ENCODE measurements around the gene MCAT.
"Not testable (repeated sequence)": the region's sequence is repeated elsewhere in the genome, so short reads cannot be mapped to it uniquely, and the experiment has no call there.

Gene MCAT

DNA sequence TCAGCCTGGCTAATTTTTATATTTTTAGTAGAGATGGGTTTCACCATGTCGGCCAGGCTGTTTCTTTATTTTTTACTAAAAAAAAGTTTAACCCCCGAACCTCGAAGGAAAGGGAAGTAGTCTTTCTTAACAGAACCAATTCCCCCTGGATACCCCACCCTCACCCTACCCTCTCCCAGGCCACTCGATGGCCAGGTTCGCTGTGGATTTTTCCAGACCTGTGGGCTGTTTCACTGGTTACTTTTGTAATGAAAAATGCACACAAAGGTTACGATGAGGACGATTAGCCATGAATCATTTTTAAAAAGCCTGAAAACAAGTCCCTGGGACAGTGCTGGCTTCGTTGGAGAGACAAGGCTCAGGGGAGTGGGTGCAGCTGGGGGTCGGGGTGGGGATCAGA is 10.7 kb upstream of the MCAT start:
- DNase-seq (ENCODE audit: low spot score) = no peak

DNA sequence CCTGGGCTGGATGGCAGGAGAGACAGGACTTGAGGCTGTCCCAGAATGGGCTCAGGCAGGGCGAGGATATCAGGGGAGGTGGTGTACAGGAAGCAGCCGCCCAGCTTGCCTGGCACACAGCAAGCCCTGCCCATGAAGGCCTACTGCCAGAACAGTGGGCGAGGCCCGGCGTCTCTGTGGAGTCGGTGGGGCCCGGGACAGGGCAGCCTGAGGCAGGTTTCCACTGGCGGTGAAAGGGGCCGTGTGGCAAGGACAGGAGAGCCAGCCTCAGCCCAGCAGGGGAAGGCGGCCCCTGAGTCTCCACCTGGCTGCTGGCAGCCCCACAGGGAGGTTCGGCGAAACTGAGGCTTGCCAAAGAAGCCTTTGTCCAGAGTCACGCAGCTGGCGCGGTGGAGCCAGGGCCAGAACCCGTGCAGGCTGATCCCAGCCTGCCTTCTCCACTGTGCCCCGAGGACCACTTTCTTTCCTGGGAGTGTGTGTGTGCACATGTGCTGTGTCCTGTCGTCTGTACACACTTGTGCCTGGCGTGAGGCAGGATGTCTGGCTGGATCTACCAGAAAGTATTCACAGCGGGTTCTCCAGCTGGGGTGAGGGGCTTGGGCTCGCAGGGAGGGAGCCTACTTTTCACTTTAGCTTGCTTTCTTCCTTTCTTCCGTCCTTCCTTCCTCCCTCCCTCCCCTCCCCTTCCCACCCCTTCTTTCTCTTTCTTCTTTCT is 9.3 kb upstream of the MCAT start:
- peak; percentile 73 for DNase-seq (ENCODE audit: low spot score)

DNA sequence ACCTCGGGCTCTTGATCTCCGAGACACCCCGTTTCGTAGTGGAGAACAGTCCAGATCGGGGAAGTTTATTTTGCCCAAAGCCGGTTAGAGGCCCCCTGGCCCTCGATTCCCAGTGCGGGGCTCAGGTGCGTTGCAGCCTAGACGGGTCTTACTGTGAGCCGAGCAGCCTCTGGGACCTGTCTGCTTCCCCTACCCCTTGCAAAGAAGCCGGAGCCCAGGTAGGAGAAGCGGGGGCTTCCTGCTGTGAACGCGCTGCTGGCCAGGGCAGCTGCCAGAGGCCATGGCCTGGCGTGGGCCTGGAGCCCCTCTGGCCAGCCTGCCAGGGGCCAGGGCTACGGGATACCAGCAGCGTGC is 8.8 kb upstream of the MCAT start:
- DNase-seq (ENCODE audit: low spot score) = no peak

- DNase-seq (ENCODE audit: low spot score) = peak; percentile 97
Observed at GRCh38 chr22:43151251-43152002, 8.2 kb upstream of the MCAT start, which contains the start of gene TSPO. Gene TSPO (plus strand): TSS chr22:43151559. CDS start chr22:43159239, 7,680 bp downstream.

- DNase-seq (ENCODE audit: low spot score) = no peak
Observed at GRCh38 chr22:43150731-43151206, 7.6 kb upstream of the MCAT start.

- no peak for DNase-seq (ENCODE audit: low spot score)
Observed at GRCh38 chr22:43148581-43148980, 5.4 kb upstream of the MCAT start.

DNA sequence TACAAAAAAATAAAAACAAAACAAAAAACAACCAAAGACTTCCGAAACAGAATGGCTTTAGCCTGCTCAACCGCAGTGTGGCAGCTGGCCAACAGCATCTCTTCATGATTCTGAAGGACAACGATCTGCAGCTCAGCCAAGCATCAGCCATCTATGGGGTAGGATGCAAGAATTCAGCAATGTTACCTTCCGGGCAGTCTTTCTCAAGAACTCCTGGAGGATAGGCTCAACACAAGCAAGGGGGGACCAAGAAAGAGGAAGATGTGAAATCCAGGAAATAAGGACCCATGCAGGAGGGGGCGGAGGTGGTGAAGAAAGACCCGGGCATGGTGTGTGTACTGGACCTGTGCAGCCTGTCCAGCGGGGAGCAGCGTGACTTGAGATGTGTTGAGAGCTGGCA is 4.6 kb upstream of the MCAT start:
- DNase-seq (ENCODE audit: low spot score) = no peak

DNA sequence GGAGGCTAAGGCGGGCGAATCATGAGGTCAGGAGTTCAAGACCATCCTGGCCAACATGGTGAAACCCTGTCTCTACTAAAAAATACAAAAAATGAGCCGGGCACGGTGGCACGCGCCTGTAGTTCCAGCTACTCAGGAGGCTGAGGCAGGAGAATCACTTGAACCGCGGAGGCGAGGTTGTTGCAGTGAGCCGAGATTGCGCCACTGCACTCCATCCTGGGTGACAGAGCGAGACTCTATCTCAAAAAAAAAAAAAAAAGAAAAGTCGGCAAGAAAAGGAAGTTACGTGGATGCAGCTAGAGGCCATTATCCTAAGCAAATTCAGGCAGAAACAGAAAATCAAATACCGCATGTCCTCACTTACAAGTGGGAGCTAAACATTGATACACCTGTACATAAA is 3.1 kb upstream of the MCAT start:
- not testable (repeated sequence) for DNase-seq (ENCODE audit: low spot score)

GRCh38 chr22:43145371-43145770 is 2.2 kb upstream of the MCAT start:
- DNase-seq (ENCODE audit: low spot score) = not testable (repeated sequence)

GRCh38 chr22:43144949-43145348 is 1.8 kb upstream of the MCAT start:
- no peak for DNase-seq (ENCODE audit: low spot score)

GRCh38 chr22:43136801-43137200 is 6.4 kb downstream of the MCAT start:
- no peak for DNase-seq (ENCODE audit: low spot score)

DNA sequence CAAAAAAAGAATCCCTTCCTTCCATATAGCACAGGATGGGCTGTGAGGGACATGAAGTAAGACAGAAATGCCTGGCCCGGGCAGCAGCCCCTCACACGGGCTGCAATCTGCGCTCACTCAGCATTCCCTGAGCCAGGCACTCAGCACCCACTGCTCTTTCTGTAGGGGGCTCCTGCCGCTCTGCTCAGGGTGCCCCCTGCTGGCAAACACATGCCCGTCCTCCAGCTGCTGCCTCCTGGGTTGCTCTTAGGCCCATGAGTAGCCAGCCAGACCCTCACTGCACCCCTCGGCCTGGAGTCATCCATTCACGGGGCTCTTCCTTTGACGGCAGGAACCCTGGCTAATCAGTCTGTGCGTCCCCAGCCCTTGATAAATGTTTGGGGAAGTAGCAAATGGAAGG is 6.9 kb downstream of the MCAT start:
- DNase-seq (ENCODE audit: low spot score) = peak; percentile 89

DNA sequence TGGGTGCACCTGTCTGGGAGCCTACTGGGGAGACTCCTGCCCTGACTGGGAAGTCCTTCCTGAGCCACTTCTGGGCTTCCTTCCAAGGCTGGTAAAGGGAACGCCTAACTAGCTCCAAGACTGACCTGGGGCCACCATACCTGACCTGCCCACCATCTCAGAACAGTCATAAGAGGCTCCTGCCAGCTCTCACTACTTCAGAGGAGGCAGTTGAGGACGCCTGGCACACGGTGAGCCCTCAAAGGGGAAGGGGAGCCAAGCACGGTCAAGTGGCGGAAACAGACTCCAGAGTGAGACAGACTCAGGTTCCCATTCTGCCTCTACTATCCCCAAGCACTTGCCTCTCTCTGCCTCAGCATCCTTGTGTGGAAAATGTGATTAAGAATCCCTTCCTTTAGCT is 7.6 kb downstream of the MCAT start:
- no peak for DNase-seq (ENCODE audit: low spot score)

GRCh38 chr22:43134553-43134952 is 8.6 kb downstream of the MCAT start:
- no peak for DNase-seq (ENCODE audit: low spot score)

DNA sequence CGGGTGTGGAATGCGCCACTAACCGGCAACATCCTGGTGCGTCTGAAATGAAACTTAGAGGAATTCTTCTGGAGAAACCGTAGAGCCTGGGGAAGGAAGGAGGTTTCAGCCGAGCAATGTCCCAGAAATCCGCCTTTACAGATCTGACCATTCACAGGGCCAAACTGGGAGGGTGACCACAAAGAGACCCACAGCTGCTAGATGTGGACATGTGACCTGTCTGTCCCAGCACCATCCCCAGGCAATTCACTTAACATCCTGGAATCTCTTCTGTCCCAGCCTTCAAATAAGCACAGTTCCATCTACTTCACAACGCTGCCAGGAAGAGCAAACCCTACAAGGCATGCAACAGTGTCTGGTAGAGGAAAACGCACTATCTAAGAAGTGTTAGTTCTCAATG is 9.8 kb downstream of the MCAT start:
- no peak for DNase-seq (ENCODE audit: low spot score)

DNA sequence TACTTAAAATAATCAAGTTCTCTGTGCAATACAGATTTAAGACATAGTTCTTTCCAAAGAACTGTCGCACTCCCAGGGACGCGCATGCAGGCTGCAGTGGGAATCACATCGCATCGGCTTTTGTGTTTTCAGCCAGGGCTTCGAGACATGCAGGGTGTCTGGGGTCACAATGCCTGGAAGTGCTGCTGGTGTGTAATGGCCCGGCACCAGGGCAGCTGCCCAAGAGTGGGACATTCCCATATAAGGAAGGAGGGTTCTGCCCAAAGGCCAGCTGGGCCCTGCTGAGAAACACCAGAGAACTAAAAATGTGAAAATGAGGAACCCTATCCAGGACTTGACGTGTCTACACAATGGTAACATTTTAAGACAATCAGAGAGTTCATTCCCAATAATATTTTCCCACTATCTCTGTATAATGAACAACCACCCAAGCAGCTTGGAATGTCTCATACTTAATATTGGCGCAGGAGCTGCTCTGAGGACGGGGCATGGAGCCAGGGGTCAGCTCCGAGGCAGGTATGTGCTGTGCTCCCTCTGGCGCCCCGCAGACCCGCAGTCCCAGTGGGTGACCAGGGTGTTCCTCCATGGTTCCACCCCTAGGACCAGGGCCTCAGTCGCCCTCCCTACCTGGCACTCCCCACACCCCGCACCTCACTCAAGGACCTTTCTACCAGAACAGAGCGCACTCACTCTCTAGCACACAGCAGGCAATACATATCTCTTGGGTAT is 11.3 kb downstream of the MCAT start:
- no peak for DNase-seq (ENCODE audit: low spot score)

DNA sequence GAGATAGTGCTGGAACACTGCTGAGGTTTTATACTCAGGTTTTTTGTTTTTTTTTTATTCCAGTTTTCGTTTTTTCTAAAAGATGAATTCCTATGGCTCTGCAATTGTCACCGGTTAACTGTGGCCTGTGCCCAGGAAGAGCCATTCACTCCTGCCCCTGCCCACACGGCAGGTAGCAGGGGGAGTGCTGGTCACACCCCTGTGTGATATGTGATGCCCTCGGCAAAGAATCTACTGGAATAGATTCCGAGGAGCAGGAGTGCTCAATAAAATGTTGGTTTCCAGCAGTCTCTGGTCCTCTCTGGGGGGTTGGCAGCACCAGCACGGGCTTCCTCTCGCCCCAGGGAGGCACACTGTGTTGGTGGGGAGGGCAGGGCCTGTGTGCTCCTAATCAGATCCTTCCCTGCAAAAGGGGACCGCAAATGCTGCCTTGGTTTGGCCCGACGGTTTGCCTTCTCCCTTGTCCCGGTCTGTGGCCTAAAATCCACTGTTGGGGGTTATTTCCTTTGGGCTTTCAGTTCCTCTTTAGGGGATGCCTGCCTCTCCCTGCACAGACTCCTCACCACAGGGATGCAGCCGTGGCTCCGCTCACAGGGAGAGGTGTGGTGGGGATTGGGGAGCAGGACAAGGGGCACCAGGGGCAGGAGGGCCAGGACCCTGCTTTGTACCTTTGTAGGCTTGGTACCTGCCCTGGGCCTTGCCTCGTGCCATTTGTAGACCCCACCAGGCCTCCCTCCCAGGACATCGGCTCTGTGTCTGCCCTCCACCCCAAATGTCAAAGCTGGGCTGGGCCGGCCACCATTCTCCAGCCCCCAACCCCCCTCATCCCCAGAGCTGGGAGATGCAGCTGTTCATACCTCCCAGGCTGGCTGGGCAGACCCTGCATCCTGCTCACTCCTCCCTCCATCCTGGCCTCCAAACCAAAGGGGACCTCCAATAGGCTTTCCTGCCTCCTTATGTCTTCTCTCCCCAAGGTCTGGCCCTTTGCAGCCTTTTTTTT is 13.5 kb downstream of the MCAT start:
- no peak for DNase-seq (ENCODE audit: low spot score)

DNA sequence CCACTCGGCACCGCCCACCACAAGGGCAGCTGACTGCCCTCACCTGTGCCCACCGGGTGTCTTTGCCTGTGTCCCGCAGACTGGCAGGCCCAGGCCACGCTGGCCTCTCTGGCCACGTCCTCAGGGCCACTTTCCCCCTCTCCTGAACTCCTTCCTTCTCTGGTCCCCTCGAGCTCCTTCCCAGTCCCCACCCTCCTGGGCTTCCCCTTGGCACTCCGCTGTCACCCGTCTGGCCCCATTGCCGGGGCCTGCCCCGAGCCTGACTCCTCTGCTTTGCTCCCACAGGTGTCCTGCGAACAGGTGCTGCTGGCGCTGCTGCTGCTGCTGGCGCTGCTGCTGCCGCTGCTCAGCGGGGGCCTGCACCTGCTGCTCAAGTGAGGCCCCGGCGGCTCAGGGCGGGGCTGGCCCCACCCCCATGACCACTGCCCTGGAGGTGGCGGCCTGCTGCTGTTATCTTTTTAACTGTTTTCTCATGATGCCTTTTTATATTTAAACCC is 14.2 kb downstream of the MCAT start:
- no peak for DNase-seq (ENCODE audit: low spot score)

DNA sequence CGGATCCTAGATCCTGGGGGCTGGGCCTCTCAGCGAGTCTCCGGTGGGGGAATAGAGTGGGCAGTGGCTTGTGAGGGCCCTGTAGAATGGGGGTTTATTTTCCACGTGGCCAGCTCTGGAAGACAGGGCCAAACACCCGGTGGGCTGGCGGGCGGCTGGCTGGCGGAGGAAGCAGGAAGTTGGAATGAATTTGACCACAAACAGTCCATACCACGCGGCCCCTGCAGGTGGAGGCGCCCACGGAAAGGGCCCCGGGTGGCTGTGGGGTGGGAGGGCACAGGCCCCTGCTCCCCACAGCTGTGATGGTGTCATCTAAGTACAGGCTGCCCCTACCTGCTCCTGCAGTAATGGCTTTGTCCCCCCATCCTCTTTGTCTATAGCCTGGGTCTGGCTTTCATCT is 15.1 kb downstream of the MCAT start:
- DNase-seq (ENCODE audit: low spot score) = no peak

DNA sequence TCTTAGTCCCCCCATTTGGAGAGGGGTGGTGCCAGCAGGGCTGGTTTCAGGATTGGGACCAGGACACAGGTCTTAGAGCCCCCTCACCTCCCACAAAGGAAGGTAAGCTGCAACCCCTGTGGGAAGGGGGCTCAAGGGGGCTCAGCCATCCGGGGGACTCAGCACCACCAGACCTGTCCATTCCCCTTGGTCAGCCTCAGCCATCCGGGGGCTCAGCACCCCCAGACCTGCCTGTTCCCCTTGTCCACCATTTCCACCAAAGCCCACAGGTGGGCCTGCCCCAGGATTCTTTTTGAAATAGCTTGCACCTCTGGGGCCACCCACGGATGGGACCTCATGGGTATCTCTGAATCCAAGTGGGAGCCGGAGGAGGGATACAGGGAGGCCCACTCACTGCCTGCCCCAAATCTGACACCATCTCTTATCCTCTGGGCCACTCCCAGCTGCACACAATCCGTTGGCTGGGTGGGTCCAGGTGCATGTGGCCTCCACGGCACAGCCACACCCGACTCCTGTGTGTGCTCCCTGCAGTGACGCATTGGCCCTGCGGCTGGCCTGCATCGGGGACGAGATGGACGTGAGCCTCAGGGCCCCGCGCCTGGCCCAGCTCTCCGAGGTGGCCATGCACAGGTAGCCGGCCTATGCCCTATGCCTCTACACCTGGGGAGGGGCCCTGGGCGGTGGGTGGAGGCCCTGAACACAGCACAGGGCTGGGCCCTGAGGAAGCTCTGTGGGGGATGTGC is 15.9 kb downstream of the MCAT start:
- no peak for DNase-seq (ENCODE audit: low spot score)

Measured in D341Med (cell line).